Measurements from ENCODE around the gene CMTM5. TPM values are rescaled to one million over a fixed set of nuclear protein-coding genes. Genes with fewer than 3 reads are reported as not detected.
A peak's percentile ranks its signal among the peaks of the same experiment; 100 is the strongest.

CMTM5 gene
- total and polyA plus RNA-seq, 8 donors, result 0.71 to 4.1 (median 2.7) TPM

- ATAC-seq (no peak), DNase-seq (peak in 1 of 4 donors; percentile 34)
- Histone ChIP-seq H3K36me3 (no peaks in the 10 kb centered on the region), H3K27me3 (peaks cover 0 to 21% of the 10 kb centered on the region in 2 donors), H3K4me1 (no peaks in the 10 kb centered on the region), H3K4me3 (no peak overlapping the region), H3K9me3 (no peaks in the 10 kb centered on the region), H3K27ac (no peak overlapping the region)
- intact Hi-C loops (cut with DNase I), result no loop called here
- no peak for TF ChIP-seq CTCF (IDR thresholded peaks at IDR 0.05)
These were observed 32.6 kb downstream of the CMTM5 start for GRCh38 chr14:23409475-23409874.

DNA sequence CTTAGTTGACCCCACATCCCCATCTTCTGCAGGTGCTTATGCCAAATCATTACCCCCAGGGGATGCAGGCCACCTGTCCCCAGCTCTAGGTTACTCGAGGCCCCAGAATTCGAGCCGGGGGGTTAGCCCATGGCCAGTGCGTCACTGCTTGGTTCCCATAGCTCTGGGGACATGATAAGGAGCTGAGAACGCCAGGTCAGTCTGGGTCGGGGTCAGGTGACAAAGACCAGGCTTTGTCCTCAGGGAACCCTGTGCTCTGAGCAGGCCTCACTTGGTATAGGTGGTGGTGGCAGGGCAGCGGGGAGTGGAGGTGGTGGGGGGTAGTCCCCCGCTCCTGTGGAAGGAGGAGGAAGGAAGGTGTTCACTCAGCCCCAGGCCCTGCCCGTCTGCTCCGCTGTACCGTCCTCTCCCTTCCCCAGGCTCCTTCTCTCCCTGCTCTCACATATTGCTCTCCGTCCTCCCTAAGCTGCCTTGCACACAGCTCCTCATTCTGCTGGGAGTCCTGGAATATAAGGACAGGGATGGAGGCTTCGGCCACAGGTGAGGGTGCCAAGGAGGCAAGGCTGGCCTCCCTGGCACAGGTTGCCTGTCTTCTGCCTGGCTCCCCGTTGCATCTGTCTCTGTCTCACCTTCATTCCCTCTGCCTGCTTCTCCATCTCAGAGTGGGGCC is 33.3 kb downstream of the CMTM5 start:
- no peak for ATAC-seq
- H3K27me3 ChIP-seq, result peaks cover 0 to 20% of the 10 kb centered on the region in 2 donors
- intact Hi-C loops (cut with DNase I), result no loop called here
- H3K9me3 ChIP-seq, result no peaks in the 10 kb centered on the region
- H3K4me3 ChIP-seq, result no peak overlapping the region
- TF ChIP-seq CTCF (IDR thresholded peaks at IDR 0.05), result no peak
- no peaks in the 10 kb centered on the region for H3K4me1 ChIP-seq
- peak in 1 of 4 donors; percentile 51 for DNase-seq
- no peaks in the 10 kb centered on the region for H3K36me3 ChIP-seq
- no peak overlapping the region for H3K27ac ChIP-seq

DNA sequence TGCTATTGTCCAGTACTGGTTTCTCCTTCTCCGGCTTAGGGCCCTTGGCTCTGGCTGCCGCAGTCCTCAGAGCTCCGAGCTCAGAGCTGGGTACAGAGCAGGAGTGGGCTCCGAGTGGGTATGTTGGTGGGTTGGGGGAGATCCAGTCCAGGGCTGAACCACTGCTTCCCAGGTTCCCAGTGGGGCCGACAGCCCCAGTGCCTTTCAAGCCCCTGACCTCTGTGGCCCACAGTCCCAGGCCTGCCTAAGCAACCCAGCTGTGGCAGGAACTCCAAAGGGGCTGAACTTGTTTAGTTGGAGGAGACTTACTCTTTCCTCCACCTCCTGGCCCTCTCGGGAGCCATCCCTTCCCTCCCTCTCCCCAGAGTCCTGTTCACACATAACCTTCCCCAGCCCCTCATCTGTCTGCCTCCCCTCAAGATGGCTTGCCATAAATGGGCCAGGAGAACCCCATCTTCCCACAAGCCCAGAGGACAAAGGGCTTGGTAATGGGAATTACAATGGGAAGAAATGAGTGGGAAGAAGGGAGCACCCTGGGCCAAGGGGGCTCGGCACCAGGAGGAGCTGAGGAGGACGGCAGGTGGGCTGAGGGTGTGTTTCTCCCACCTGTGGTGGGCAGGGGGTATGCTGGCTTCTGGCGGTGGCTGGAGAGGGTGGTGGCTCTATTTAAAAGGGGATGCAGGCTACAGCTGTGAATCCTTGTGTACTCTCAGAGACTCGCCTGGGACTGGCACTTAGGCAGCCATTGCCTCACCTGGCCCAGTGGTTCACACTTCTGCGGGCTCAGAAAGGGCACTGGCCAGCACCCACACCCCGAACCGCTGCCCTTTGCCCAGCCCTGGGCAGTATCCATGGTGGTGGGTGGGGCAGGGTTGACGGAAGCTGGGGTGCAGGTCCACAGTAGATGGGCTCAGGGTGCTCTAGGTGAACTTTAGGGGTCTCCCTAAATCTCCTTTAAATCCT is 35.0 kb downstream of the CMTM5 start:
- Histone ChIP-seq H3K9me3 (no peaks in the 10 kb centered on the region), H3K27me3 (peaks cover 0 to 5% of the 10 kb centered on the region in 2 donors), H3K4me1 (no peaks in the 10 kb centered on the region), H3K27ac (no peak overlapping the region), H3K36me3 (no peaks in the 10 kb centered on the region), H3K4me3 (no peak overlapping the region)
- no peak for TF ChIP-seq CTCF (IDR thresholded peaks at IDR 0.05)
- ATAC-seq (no peak), DNase-seq (peak in 1 of 4 donors; percentile 44)
- intact Hi-C loops (cut with DNase I), result no loop called here

DNA sequence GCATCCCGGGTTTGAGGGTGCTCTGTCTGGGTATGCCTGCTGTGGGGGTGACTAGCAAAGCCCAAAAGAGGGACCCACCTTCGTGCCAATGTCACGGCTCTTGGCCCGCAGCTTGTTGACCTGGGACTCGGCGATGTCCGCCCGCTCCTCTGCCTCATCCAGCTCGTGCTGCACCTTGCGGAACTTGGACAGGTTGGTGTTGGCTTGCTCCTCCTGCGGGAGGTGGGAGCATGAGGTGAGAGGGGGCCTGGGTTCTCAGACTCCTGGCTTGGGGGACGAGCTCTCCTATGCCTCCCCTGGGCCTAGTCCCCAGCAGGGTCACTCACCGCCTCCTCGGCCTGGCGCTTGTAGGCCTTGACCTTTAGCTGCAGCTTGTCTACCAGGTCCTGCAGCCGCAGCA is 36.8 kb downstream of the CMTM5 start:
- intact Hi-C loops (cut with DNase I), result no loop called here
- Histone ChIP-seq H3K36me3 (no peaks in the 10 kb centered on the region), H3K4me3 (no peak overlapping the region), H3K27ac (no peak overlapping the region), H3K9me3 (no peaks in the 10 kb centered on the region), H3K4me1 (no peaks in the 10 kb centered on the region), H3K27me3 (peaks cover 0 to 5% of the 10 kb centered on the region in 2 donors)
- ATAC-seq, result no peak
- TF ChIP-seq CTCF (IDR thresholded peaks at IDR 0.05), result no peak
- DNase-seq, result peak in 1 of 4 donors; percentile 52

- Histone ChIP-seq H3K27me3 (peaks cover 0 to 7% of the 10 kb centered on the region in 2 donors), H3K4me3 (no peak overlapping the region), H3K36me3 (no peaks in the 10 kb centered on the region), H3K27ac (no peak overlapping the region), H3K4me1 (no peaks in the 10 kb centered on the region), H3K9me3 (no peaks in the 10 kb centered on the region)
- ATAC-seq, result no peak
- intact Hi-C loops (cut with DNase I), result no loop called here
- DNase-seq, result peak in 1 of 4 donors; percentile 10
- TF ChIP-seq CTCF (IDR thresholded peaks at IDR 0.05), result no peak
These were observed 37.4 kb downstream of the CMTM5 start for GRCh38 chr14:23414254-23414653.

Data from left lung (tissue), 10 donors.